ENCODE results near the gene CADPS.

Gene CADPS

DNA sequence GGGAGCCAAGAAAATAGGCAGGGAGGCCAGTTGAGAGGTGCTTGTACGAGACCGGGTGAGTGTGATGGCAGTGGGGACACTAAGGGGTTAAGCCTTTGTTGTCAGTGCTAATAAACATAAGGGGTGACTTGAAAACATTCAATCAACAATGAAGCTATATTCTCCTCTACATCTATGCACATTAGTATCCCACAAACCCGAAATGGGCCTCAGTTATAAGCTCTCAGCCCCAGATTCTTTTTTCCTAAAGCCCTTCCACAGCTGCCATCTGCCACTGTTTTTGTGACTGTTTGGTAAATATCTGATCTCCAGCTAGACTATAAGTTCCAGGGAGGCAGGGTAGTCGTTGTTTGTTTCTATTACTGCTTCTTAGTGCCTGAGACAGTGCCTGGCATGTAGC is 118.2 kb downstream of the CADPS start:
- no peak for DNase-seq (ENCODE audit: extremely low read depth in 1 of 2, low read depth in 1 of 2)

DNA sequence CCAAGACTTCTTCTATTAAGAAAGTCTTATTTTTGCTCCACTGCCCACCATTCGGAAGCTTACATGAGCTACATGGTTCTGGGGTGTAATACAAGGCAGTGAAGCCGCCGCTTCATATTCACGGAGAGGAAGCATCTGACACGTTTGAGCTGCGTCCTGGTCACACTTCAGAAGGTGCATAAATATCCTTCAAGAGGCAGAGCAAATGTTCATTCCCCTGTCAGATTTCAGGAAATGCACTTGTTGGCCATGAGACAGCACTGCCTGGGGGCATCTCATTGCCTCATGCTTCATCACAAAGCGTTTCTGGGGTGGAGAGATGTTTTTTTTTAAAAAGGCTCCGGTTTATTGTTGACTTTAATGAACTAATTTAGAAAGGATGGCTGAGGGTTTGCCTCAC is 119.9 kb downstream of the CADPS start:
- DNase-seq (ENCODE audit: extremely low read depth in 1 of 2, low read depth in 1 of 2) = no peak

DNA sequence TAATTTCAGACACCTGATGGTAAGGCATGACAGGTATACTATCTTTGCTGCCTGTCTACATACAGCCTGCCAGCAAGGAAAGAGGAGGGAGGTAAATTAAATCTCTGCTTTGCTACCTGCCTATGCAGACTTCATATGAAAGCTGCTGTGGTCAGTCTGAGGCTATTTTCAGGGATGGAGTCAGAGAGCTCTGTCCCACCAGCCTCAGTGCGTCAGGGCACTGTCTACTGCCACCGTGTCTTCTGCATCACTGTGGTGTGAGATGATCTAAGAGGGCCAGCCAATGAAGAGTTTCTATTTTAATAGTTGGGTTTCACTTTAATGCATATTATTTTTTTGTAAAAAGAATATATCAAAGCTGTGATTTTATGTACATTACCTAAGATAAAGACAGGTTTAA is 125.6 kb downstream of the CADPS start:
- DNase-seq (ENCODE audit: extremely low read depth in 1 of 2, low read depth in 1 of 2) = no peak

DNA sequence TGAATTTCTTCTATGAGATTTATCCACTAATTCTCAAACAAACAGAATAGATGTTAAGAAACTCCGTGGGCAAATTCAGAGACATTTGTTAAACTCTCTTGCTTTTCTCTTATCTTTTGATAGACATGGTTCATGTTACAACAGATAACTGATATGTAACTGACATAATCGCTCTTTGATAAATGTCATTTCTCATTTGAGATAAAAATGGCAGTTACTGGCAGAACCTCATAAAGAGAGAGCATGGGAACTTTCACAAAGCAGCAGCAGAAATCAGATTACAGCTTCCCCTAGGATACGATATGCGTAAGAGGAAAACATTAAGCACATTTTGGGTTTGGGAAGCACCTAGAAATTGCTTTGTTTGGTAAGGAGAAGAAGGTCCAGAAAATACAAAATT is 126.1 kb downstream of the CADPS start:
- no peak for DNase-seq (ENCODE audit: extremely low read depth in 1 of 2, low read depth in 1 of 2)

DNA sequence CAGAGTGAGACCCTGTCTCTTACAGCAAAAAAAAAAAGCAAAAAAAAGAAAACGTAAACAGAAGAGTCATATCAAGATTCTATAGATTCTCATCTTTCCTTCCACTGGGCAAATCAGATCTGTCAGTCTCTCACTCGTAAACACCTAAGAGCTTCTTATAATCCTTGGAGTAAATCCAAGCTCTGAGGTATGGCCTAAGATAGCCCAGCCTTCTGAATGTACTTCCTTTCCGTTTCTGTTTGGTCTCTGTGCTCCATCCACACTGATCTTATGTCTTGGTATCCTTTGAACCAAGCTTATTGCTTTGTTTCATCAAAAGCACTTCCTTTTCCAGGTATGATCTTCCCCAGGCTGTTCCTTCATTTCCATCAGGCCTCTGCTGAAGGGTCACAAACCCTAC is 137.8 kb downstream of the CADPS start:
- DNase-seq (ENCODE audit: extremely low read depth in 1 of 2, low read depth in 1 of 2) = no peak

DNA sequence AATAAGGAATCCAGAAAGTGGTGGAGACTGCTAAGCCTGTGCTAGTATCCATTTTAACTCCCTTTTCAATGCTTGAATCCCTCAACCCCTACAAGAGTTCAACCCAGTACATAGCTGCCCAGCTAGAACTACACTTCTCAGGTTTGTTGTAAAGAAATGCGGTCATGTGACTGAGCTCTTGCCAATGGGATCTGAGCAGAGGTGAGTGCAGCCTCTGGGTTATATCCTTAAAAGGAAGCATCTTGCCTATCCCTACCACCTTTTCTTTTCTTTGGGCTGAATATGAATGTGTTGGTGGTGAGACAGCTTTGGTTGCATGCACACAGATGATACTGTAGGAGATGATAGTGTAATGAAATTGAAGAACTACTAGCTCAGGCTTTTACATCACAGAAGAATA is 139.7 kb downstream of the CADPS start:
- DNase-seq (ENCODE audit: extremely low read depth in 1 of 2, low read depth in 1 of 2) = no peak

DNA sequence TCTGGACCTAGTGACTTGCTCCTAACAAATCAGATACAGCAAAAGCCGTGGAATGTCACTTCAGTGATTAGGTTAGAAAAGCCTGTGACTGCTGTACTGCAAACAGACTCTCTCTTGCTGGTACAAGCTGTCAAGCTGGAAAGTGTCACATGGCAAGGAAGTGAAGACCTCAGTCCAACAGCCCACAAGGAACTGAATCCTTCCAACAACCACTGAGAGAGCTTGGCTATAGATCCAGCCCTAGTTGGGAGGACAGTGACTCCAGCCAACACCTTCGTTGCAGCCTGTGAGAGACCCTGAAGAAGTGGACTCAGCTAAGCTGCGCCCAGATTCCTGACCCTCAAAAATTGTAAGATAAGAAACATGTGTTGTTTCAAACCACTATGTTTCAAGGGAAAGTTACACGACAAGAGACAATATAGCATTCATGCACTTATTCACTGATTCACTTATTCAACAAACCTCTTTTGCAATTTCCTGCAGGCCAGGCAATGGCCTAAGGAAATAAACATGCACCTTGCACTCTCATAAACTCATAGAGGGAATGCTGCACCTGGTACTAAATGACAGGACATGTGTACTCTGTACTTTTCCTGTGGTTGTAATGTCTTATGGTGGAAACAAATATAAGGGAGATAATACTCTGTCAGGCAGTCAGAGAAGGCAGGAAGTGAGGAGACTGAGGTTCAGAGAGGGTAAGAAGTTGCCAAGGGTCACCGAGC is 142.9 kb downstream of the CADPS start:
- no peak for DNase-seq (ENCODE audit: extremely low read depth in 1 of 2, low read depth in 1 of 2)

DNA sequence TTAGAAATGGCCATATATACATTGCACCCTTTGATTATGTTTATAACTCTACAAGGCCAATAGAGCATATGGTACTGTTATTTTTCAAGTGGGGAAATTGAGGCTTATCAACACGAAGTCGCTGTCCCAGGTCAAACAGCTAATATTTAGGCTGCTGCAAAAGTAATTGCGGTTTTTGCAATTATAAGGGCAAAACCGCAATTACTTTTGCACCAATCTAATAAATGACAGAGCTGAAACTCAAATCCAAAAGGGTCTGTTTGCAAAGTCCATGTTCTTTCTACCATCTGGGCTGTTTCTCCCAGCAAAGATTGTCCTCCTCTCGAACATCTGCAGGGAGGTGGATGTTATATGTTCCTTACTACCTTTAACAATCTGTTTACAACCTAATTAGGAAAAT is 147.2 kb downstream of the CADPS start:
- no peak for DNase-seq (ENCODE audit: extremely low read depth in 1 of 2, low read depth in 1 of 2)

DNA sequence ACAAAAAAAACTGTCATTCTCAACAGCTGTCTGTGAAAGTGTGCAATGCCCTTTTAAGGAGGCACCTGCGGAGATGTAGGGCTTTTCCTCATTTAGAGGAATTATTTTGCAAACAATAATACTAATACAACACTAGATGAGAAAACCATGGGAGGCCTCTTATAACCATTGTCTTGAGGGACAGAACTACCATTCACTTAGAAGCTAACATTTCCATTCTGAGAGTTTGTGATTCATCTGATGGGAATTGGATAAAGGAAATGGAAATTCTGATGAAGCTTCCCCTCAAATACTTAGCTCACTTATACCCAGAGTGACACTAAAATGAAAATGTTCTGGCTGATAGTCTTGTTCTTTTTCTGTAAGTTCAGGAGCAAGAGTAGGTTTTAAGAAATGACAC is 147.7 kb downstream of the CADPS start:
- no peak for DNase-seq (ENCODE audit: extremely low read depth in 1 of 2, low read depth in 1 of 2)

DNA sequence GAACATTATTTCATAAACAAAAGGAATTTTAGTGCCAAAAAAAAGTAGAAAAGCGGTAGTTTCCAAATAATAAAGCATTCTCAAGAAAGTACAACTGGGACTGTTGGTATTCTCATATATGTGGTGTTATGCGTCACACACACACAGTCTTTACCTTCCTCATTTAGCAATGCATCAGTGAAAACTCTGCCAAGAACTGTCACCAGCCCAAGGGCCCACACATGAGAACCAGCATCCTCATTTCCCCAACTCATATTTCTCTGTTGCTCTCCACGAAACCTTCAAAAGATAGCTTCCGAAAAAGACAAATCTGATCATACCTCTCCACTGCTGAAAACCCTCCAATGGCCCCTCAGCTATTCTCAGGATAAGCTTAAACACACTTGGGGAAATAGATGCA is 150.7 kb downstream of the CADPS start:
- DNase-seq (ENCODE audit: extremely low read depth in 1 of 2, low read depth in 1 of 2) = no peak

DNA sequence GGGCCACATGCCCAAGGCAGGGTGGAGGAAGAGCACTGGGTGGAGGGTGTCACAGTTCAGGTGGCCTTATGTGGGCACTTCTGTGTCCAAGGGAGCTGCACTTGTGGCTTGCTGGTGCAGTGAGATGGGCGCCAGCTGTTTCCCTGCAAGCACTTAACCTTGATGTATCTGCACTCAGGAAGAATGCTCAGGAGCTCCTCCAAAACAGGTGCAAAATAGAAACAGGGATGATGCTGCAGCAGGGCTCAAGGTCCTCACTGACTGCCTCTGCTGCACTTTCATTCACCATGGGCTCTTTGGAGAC is 151.3 kb downstream of the CADPS start:
- DNase-seq (ENCODE audit: extremely low read depth in 1 of 2, low read depth in 1 of 2) = no peak

DNA sequence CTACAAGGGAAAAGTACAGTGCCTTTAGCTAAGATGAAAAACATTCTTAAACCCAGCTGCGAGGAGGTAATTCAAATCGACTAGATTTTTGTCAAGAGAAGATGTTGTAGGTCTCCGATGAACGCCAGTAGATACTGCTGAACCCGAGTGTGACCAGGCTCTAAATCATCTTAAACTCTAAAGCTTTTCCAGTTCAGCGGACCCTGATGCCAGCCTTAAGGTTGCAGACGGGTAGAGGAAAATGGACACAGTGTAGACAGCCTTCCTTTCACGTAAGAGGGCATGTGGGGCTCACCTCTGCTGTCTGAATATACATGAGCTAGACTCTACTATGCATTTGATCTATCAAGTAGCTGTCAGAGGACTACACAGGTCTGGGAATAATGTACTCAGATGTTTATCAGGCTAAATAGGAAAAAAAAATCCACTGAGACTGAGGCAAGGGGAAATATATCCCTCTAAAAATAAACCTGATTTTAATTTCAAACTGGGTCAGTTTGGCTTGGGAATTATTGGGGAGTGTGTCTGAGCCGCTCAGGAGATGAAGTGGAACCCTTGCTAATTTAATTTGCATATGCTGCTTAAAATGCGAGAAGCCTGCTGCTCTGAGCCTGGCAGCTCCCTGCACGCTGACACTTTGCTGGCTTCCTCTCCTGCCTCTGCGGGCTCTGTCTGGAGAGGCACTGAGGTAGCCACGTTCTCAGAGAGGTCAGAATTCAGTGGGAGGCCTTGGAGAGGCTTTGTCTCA is 151.9 kb downstream of the CADPS start:
- no peak for DNase-seq (ENCODE audit: extremely low read depth in 1 of 2, low read depth in 1 of 2)

DNA sequence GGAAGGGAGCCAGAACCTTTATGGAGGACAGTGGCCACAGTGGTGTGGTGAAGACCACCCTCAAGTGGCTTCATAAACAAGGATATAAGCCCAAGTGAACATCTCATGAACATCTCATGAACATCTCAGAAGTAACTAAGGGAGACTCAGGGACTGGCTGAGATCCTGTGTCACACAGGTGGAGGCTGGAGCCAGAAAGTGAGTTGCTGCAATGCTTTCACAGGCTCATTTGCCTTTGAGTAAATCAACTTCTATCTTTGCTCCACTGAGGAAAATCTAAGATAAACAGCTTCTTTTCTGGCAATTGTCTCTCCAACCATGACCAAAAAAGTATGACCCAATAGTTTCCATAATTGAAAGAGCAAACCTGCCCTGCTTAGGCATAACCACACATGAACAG is 152.9 kb downstream of the CADPS start:
- no peak for DNase-seq (ENCODE audit: extremely low read depth in 1 of 2, low read depth in 1 of 2)

DNA sequence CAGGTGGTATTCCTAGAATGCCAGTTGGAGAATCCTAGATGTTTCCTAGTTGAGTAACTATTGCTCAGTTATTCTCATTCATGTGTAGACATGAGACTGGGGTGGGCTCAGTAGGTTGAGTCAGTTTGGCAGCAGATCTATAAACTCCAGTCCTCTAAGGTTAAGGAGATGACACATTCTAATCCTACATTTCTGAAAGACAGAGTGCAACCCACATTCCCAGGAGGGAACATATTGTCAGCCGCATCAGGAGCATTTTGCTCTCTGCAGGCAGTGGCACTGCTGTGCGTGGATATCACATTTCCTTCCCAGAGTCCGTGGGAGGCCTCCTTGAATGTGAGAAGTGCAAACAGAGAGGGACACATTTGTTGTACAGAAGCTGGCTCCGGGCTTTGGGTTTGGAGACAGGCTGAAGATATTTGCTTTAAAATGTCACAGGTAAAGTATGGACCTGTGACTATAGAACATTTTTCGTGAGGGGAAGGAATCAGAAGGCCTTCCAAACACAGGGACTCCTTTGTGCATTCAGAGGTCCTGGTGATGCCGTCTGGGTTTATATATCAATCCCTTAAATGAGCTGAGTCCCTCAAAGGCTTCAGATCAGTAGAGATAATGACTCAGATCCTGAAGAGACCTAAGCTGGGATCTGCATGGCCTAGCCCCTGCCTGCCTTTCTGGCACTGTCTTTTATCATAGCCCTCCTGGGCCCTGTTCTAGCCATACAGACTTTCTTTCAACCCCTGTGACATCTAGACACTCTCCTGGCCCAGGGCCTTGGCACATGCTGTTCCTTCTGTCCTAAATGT is 156.5 kb downstream of the CADPS start:
- no peak for DNase-seq (ENCODE audit: extremely low read depth in 1 of 2, low read depth in 1 of 2)

DNA sequence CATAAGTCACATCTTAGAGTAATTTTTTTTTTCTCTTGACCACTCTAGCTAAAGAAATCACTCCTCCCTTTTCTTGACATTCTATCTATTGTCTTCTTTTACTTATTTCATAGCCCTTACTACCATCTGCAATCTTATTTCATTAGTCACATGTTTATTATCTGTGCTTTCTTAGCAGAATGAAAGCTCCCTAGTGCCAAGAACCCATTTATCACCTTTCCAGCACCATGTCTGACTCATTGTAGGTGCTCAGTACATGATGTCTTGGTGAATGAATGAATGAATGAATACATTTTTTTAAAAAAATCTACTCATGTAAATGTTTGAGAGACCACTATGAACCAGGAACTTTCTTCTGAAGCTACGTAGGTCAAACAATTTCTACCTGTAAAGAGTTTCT is 157.2 kb downstream of the CADPS start:
- DNase-seq (ENCODE audit: extremely low read depth in 1 of 2, low read depth in 1 of 2) = no peak

DNA sequence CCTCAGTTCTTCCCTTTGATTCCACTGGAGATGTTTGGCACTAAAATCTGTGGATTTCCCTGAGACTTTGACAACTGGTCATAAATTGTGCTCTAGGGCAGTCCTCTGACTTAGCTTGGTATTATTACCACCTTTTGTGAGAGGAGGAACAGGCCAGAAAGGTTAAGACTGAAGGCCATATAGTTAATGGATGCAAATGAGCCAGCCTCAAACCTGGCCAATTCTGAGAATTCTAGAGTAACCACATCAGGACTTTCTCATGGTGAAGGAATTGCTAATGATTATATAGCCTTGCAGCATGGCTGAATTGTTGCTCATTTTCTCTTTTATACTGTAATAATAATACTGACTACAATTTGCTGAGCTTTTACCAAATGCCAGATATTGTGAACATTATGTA is 162.5 kb downstream of the CADPS start:
- DNase-seq (ENCODE audit: extremely low read depth in 1 of 2, low read depth in 1 of 2) = no peak

DNA sequence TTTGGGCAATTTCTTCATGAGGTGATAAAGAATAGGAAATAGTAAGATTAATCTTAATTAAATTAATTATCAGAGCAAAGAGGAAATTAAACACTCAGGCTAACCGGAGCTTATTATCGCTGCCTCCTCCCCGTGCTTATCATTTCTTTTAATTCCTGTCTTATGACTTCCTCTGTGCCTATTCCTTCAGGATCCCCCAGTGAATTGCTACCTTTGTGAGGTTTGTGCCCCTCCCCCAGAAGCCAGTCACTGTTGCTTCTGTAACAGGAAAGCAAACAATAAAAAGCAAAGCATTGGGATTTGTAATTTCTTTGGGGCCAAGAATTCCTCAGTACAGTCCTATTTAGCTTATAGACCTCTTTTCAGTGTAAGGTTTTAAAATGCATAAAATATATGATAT is 164.5 kb downstream of the CADPS start:
- no peak for DNase-seq (ENCODE audit: extremely low read depth in 1 of 2, low read depth in 1 of 2)

DNA sequence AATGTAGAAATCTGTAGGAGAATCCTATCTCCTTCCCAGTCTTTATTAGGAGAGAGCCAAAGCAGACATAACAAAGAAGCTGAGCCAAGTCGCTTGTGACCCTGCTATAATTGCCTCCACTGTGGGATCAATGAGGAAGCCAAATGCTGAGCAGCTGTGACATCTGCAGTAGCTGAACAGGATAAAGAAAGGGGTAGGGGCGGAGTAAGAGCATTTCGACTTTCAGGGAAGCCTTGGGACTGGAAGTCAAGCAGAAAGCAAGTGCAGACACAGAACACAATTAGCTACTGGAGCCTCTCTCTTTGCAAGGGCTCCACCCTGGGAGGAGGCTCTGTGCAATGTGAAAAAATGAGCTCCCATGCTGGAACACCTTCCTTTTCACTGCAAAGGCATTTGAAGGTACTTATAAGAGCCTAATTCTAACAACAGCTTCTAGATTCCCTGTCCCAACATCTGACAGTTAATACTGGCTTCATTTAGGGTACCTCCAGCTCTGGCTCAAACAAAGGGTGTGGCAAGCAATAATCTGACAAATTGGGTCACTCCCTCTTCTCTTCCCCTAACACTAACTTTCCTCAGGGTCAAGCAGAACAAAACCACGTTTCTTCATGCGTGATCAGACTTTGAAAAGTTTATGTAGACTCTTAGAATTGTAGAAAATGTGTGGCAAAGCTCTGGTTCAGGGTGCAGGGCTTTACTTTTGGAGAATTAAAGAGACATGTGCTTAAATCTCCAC is 166.4 kb downstream of the CADPS start:
- DNase-seq (ENCODE audit: extremely low read depth in 1 of 2, low read depth in 1 of 2) = no peak

DNA sequence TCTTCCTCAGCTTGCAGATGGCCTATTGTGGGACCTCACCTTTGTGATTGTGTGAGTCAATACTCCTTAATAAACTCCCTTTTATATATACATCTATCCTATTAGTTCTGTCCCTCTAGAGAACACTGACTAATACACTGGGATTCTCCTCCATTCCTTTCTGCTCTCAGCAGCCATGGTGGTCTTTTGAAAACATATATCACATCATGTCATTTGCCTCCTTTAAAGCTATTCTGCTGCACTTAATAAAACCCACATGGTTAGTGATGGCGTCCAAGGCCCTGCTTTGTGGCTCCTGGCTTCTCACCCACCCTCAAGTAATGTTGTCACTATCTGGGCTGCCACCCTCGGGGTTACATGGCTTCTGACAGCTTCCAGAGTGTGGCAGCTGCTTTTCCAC is 169.5 kb downstream of the CADPS start:
- no peak for DNase-seq (ENCODE audit: extremely low read depth in 1 of 2, low read depth in 1 of 2)

DNA sequence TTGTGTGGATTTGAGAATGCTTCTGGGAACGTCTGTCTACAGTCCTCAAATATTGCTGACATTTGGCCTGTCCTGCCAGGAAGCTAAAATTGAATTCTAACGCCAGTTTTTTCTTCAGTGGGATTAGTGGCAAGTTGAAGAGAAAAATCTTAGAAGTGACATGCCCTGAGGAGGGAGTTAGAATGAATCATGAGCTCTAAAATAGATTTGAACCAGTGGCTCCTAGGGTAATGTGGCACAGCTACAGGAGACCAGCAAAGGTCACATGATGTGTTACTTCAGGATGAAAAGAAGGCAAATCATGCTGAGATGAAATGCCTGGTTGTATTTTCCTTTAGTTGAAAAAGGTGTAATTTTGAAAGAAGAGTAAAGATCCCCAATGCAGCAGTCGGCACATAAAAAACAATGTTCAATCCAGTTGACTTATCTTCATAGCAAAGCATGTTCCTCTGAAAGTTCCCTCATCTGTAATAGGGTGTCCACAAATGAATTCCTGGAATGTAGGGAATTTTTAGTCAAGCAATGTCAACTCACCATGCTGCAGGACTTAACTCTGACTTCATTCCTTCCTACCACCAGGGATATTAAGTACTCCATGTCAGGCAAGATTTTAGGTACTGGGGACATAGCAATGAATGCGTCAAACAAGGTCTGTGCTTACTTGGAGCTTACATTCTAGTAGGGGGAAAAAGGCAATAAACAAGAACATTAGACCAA is 171.6 kb downstream of the CADPS start:
- DNase-seq (ENCODE audit: extremely low read depth in 1 of 2, low read depth in 1 of 2) = no peak

DNA sequence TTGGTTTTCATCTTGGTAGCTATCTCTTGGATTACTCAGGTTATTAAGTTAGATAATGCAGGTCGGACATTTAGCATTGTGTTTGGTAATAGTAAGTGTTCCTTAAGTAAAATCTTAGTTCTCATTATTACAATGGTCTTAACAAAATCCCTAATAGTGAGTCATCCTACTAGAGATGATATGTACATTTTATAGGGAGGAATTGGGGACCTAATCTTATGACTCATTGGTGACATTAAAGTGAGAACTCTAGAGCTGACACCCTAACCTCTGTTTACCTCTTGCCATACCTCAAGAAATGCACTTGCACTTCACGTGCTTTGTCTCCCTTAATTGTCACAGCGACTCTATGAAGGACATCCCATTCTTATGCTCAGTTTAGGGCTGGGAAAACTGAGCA is 174.9 kb downstream of the CADPS start:
- DNase-seq (ENCODE audit: extremely low read depth in 1 of 2, low read depth in 1 of 2) = no peak

Measured in stimulated activated CD8-positive, alpha-beta memory T cell treated with anti-CD3 and anti-CD28 coated beads, Interleukin-7, amount 100 ng/mL, for 48 hours (primary cell).